Epithelial cell of esophagus (primary cell): ENCODE data around the gene SHB.

ENCODE experiments used
- DNase-seq: peaks from one replicate; pipeline ENCODE4 v3.0.0; 2010; ENCODE audit warnings: low read depth
- H3K4me3 ChIP-seq: 2 replicates; pipeline ENCODE4 v1.5.1; 2011; ENCODE audit warnings: mild to moderate bottlenecking, low read length, control low read depth
- TF ChIP-seq, protein P1 (sequence below): IDR thresholded peaks from 2 replicates; pipeline ENCODE4 v1.5.1; 2011; ENCODE audit warnings: low read depth, mild to moderate bottlenecking, low read length, control low read depth, inconsistent platforms; ENCODE audit not compliant: insufficient read depth; ENCODE audit errors: missing control alignments

The SHB gene

DNA sequence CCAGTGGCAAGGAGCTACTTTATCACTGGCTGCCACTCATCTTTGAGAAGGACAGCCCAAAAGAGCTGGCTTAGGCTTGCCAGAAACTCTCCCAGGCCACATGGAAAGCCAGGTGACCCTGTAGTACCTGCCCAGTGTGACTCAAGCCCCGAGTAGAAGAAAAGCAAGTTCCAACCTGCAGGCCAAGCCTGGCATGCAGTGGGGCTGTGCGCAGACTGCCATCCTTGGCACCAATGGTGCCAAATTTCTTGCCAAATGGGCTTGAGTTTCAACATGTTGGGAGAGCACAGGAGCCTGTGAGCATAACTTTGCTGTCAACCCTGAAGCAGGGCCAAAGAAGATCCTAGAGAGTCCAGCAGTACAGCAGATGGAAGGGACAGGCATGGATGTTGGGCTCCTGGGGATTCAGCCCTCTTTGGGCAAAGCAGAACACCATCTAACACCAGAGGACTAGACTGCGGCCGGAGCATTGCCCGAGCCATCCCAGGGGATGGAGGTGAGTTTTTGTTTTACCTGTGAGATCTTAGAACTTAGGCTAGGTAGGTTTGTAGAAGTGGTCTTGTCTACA lies 27.3 kb upstream of the SHB start:
- DNase-seq = peak; percentile 97
- TF ChIP-seq, protein P1, sequence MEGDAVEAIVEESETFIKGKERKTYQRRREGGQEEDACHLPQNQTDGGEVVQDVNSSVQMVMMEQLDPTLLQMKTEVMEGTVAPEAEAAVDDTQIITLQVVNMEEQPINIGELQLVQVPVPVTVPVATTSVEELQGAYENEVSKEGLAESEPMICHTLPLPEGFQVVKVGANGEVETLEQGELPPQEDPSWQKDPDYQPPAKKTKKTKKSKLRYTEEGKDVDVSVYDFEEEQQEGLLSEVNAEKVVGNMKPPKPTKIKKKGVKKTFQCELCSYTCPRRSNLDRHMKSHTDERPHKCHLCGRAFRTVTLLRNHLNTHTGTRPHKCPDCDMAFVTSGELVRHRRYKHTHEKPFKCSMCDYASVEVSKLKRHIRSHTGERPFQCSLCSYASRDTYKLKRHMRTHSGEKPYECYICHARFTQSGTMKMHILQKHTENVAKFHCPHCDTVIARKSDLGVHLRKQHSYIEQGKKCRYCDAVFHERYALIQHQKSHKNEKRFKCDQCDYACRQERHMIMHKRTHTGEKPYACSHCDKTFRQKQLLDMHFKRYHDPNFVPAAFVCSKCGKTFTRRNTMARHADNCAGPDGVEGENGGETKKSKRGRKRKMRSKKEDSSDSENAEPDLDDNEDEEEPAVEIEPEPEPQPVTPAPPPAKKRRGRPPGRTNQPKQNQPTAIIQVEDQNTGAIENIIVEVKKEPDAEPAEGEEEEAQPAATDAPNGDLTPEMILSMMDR = no peak
- H3K4me3 ChIP-seq = no peak overlapping the region

- TF ChIP-seq, protein P1 = no peak
- no peak overlapping the region for H3K4me3 ChIP-seq
- DNase-seq = no peak
Measured at GRCh38 chr9:38094165-38094564, 25.1 kb upstream of the SHB start.

- TF ChIP-seq, protein P1 = no peak
- no peak for DNase-seq
- H3K4me3 ChIP-seq = no peak overlapping the region
Measured at GRCh38 chr9:38092656-38093055, 23.6 kb upstream of the SHB start.

- no peak for DNase-seq
- no peak overlapping the region for H3K4me3 ChIP-seq
- TF ChIP-seq, protein P1 = no peak
Measured at GRCh38 chr9:38092200-38092524, 23.1 kb upstream of the SHB start.

DNA sequence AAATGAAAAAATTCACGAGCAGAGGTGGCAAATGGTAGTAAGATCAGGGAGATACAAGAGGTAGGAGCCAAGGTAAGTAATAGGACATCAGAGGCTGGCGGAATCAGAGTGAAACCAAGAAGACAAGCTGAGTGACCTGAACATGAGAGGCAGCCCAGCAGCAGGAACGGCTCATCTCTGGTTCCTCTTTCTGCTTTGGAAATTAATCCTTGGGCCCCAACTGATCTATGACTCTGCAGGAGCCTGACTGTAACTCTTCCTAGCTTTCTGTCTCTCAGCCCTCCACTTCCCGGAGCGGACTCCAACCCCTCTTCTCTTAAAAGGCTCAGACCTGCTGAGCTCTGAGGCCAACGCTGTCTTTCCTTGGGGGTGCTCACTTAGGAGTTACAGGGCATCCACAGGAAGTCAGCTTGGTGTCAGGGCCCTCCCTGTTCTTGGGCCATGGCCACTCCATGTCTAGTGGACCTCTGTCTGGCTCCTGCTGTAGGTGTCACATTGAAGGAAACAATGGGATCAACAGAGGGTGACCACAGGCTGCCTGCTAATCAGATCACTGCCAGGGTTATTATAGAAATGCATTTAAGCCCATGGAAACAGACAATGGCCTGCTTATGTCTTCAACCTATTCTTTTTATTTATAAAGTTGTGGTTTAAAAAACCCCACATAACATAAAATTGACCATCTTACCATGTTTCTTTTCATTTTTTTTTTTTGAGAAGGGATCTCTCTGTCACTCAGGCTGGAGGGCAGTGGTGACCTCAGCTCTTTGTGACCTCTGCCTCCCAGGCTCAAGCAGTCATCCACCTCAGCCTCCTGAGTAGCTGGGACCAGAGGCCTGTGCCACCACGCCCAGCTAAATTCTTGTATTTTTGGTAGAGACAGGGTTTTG lies 22.5 kb upstream of the SHB start:
- no peak overlapping the region for H3K4me3 ChIP-seq
- TF ChIP-seq, protein P1 = no peak
- no peak for DNase-seq

DNA sequence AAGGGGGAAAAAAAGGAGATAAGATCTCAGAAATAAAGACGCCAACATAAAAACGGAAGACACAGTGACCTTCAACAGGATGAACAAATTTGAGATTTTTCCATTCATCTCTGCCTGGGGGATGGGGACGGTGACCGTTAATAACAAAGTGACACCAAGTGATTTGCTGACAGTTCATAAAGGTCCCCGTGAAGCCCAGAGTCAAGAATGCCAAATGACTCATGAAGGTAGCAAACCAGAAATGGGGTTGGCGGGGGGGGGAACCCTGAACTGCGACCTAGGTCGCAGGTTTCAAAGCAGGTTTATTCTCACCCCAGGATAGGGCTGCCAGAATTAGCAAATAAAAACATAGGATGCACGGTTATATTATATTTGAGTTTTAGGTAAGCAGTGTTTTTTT lies 21.1 kb upstream of the SHB start:
- H3K4me3 ChIP-seq = no peak overlapping the region
- TF ChIP-seq, protein P1 = no peak
- no peak for DNase-seq
